ENCODE measurements around the gene NDST4. TPM values are rescaled to one million over a fixed set of nuclear protein-coding genes. Genes with fewer than 3 reads are reported as not detected.
A peak's percentile ranks its signal among the peaks of the same experiment; 100 is the strongest.

NDST4 gene
- total RNA-seq: 1 to 10 TPM in 1 of 5 donors, under 1 TPM in 2, not detected in 2; 0.45 to 5.1 (median 0.87) TPM
- polyA plus RNA-seq: under 1 TPM in 2 of 3 donors, not detected in 1; 0.19 to 0.61 TPM
- long read RNA-seq, donor 1: 0 reads
- long read RNA-seq, donor 2: 0 reads
- long read RNA-seq, donor 3, partial matches to known transcripts: 0 of 1 reads
- long read RNA-seq, donor 3, other reads (novel, unspliced or antisense): 0 of 1 reads
- long read RNA-seq, donor 4: 0 reads
- long read RNA-seq, donor 5: 0 reads
- long read RNA-seq, donor 6: 0 reads
- long read RNA-seq, donor 7: 0 reads
- long read RNA-seq, donor 8: 0 reads
- long read RNA-seq, donor 9: 0 reads
- long read RNA-seq, donor 10: 0 reads

DNA sequence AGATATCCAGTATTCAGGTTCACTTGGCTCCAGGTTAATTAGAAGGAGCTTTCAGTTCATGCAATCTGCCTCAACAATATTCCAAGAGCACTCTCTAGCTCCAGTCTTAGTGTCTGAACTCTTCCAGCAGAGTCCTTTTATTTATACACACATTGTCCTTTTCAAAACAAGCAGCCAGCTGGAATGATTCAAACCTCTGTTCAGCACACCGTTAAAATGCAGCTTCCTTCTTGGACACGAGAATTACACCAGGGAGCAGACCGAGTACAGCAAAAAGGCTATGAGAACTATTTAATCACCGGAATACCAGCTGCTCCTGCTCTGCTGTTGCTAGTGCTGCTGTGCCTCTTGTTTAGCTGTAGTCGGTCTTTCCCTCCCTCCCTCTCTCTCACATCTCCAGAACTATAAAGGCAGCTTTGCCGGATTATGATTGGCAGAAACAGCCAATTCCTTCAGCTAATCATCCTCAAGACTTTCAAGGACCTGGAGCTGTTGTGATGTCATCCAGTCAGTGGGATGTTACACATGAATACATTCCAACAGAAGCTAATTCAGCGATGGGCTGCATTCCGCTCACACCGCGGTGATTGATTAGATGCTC lies at the start of gene NDST4:
Gene NDST4 (minus strand): TSS at position 115 of the 601 bp plus-strand sequence. CDS start 36,584 bp downstream, outside the sequence.
- DNase-seq: peak in 1 of 2 donors; percentile 71
- 22 to 29% (median 26%) methylated on average over 10 of the region's 10 CpGs for WGBS, 5 donors

DNA sequence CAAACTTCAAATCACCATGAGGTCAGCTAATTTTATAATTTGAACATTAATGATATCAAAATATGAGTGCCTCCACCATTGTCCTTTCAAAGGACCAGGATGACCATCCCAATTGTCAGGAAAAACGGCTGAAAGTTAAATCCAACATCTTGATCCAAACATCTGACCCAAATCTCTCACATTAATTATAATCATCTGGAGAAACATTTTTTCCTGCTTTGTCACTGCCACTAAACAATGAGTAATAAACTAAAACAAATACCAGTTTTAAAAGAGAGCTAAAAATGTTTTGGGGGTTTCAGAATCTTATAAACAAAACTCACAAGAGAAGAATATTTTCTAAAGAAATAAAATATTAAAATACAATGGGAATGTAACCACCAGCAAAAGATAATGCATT lies 45.7 kb upstream of the NDST4 start:
- intact Hi-C loops (cut with DNase I; ENCODE audit: low total_unique reads): no loop called here
- H3K27me3 ChIP-seq: no peaks in the 10 kb centered on the region
- 38 to 46% (median 40%) methylated on average over 1 of the region's 1 CpG for WGBS, 5 donors

More for the DNA sequence above, at the start of gene NDST4:
- TF ChIP-seq, protein P1, sequence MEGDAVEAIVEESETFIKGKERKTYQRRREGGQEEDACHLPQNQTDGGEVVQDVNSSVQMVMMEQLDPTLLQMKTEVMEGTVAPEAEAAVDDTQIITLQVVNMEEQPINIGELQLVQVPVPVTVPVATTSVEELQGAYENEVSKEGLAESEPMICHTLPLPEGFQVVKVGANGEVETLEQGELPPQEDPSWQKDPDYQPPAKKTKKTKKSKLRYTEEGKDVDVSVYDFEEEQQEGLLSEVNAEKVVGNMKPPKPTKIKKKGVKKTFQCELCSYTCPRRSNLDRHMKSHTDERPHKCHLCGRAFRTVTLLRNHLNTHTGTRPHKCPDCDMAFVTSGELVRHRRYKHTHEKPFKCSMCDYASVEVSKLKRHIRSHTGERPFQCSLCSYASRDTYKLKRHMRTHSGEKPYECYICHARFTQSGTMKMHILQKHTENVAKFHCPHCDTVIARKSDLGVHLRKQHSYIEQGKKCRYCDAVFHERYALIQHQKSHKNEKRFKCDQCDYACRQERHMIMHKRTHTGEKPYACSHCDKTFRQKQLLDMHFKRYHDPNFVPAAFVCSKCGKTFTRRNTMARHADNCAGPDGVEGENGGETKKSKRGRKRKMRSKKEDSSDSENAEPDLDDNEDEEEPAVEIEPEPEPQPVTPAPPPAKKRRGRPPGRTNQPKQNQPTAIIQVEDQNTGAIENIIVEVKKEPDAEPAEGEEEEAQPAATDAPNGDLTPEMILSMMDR (IDR thresholded peaks at IDR 0.05): no peak
- TF ChIP-seq POLR2A (IDR thresholded peaks at IDR 0.05) (no peak), EP300 (IDR thresholded peaks at IDR 0.05) (no peak), POLR2AphosphoS5 (IDR thresholded peaks at IDR 0.05) (no peak)
- Histone ChIP-seq H3K9me3 (no peaks in the 10 kb centered on the region), H3K4me1 (peaks cover 0 to 13% (median 3%) of the 10 kb centered on the region in 4 donors), H3K27ac (no peak within 1 kb of the TSS), H3K4me3 (peak within 1 kb of the TSS; percentile 12 to 28 (median 14)), H3K27me3 (no peaks in the 10 kb centered on the region), H3K36me3 (no peaks in the 10 kb centered on the region)
- intact Hi-C loops (cut with DNase I; ENCODE audit: low total_unique reads): no loop called here

DNA sequence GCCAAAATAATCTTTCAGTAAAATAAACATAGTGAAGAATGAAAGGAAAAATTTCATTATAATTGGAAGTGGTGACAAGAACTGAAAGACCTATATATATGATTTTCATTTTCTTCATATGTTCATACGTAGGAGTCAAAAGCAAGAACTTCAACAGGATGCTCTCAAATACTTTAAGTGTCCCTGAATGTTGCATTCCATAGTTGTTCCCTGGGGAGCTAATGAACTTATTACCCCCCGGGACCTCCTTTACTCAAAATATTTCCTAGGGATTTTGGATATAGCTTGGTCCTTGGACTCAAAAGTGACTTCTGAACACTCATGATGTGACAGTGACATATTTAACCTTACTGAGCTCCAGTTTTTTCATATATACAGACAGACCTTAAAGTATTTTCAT lies 44.9 kb upstream of the NDST4 start:
- Histone ChIP-seq H3K9me3 (no peaks in the 10 kb centered on the region), H3K27ac (no peak overlapping the region), H3K36me3 (no peaks in the 10 kb centered on the region), H3K4me1 (no peaks in the 10 kb centered on the region), H3K27me3 (no peaks in the 10 kb centered on the region), H3K4me3 (no peak overlapping the region)
- intact Hi-C loops (cut with DNase I; ENCODE audit: low total_unique reads): no loop called here
- no peak for DNase-seq
- TF ChIP-seq, protein P1 (IDR thresholded peaks at IDR 0.05): no peak
- TF ChIP-seq POLR2A (IDR thresholded peaks at IDR 0.05) (no peak), EP300 (IDR thresholded peaks at IDR 0.05) (no peak), POLR2AphosphoS5 (IDR thresholded peaks at IDR 0.05) (no peak)
- 84 to 96% (median 89%) methylated on average over 2 of the region's 2 CpGs for whole genome bisulfite sequencing, 5 donors

More for the DNA sequence above, 45.7 kb upstream of the NDST4 start:
- H3K9me3 ChIP-seq: no peaks in the 10 kb centered on the region
- no peaks in the 10 kb centered on the region for H3K36me3 ChIP-seq
- no peak for DNase-seq
- TF ChIP-seq POLR2AphosphoS5 (IDR thresholded peaks at IDR 0.05) (no peak), POLR2A (IDR thresholded peaks at IDR 0.05) (no peak), EP300 (IDR thresholded peaks at IDR 0.05) (no peak)
- TF ChIP-seq, protein P1 (IDR thresholded peaks at IDR 0.05): no peak
- H3K4me3 ChIP-seq: no peak overlapping the region
- no peaks in the 10 kb centered on the region for H3K4me1 ChIP-seq
- no peak overlapping the region for H3K27ac ChIP-seq

DNA sequence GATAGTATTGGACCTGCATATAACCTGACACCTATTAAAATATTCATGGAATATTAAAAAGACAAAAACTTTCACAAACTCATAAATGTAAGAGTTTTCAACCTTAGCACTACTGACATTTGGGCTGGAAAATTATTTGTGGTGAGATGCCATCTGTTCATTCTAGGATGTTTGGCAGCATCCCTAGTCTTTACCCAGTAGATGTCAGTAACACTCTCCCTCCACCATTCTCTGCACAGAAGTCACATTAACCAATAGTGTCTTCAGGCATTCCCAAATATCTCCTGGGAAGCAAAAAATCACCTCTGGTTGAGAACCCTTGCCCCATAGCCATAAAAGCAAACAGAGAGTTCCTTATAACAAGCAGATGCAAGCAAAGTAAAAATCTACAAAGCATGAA lies 41.4 kb upstream of the NDST4 start:
- intact Hi-C loops (cut with DNase I; ENCODE audit: low total_unique reads): no loop called here
- no peaks in the 10 kb centered on the region for H3K4me1 ChIP-seq
- TF ChIP-seq POLR2A (IDR thresholded peaks at IDR 0.05) (no peak), POLR2AphosphoS5 (IDR thresholded peaks at IDR 0.05) (no peak), EP300 (IDR thresholded peaks at IDR 0.05) (no peak)
- TF ChIP-seq, protein P1 (IDR thresholded peaks at IDR 0.05): no peak

More for the DNA sequence above, 41.4 kb upstream of the NDST4 start:
- DNase-seq: no peak
- H3K27me3 ChIP-seq: no peaks in the 10 kb centered on the region
- no peaks in the 10 kb centered on the region for H3K9me3 ChIP-seq
- no peak overlapping the region for H3K27ac ChIP-seq
- no peaks in the 10 kb centered on the region for H3K36me3 ChIP-seq
- no peak overlapping the region for H3K4me3 ChIP-seq

Data from stomach (tissue), 19 donors.